Prostate gland (tissue), 2 donors: ENCODE results near the gene ACER3.

ENCODE experiments used
- CTCF ChIP-seq, 4 experiments: fragments of 200-600 bp in 2 of 4; fragments of 450-650 bp in 2 of 4; sonication (generic) in 2 of 4; IDR thresholded peaks; 1 replicate in 3 of 4; 2 replicates in 1 of 4; pipeline ENCODE4 v1.5.1; 2016 to 2019; ENCODE audit warnings: antibody characterized with exemption in 4 of 4, mild to moderate bottlenecking in 2 of 4, moderate library complexity in 2 of 4
- POLR2AphosphoS5 ChIP-seq: sonication (generic); formaldehyde crosslinking; IDR thresholded peaks from one replicate; pipeline ENCODE4 v1.6.1; 2017; ENCODE audit warnings: antibody characterized with exemption

DNA sequence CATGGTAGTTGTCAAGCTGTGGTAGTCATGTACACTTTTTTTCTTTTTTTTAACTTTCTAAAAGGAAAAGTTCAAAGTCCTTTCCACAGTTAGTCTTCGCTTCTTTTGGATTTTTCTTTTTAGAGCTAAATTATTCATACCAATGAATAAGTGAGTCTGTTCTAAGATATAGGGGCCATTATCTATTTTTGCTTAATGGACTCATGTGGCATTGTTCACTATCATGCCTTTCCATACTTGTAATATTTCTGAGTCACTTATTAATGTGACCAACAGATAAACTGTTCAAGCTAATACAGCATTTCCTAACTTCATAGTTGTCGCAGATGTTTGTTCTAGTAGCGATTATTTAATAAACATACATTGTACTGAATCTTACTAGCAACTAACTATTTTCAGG is 165.5 kb downstream of the ACER3 start:
- TF ChIP-seq CTCF (IDR thresholded peaks at IDR 0.05) (no peak), POLR2AphosphoS5 (no peak)
